ENCODE measurements around the gene POTEF.
"Not testable (repeated sequence)": the region's sequence is repeated elsewhere in the genome, so short reads cannot be mapped to it uniquely, and the experiment has no call there.

The POTEF gene

GRCh38 chr2:130129120-130129829 lies at the start of gene POTEF:
Gene POTEF, minus strand, starts transcription at chr2:130129222. Its CDS starts 8,707 bp downstream, at chr2:130120515.
- DNase-seq (ENCODE audit: low read depth): not testable (repeated sequence)

- DNase-seq (ENCODE audit: low read depth): not testable (repeated sequence)
These were observed 45.8 kb upstream of the POTEF start for GRCh38 chr2:130174866-130175265.

- no peak for DNase-seq (ENCODE audit: low read depth)
These were observed 40.9 kb upstream of the POTEF start for GRCh38 chr2:130169896-130170295.

GRCh38 chr2:130169163-130169562 lies 40.1 kb upstream of the POTEF start:
- not testable (repeated sequence) for DNase-seq (ENCODE audit: low read depth)

- not testable (repeated sequence) for DNase-seq (ENCODE audit: low read depth)
These were observed 37.6 kb upstream of the POTEF start for GRCh38 chr2:130166611-130167010.

- DNase-seq (ENCODE audit: low read depth): no peak
These were observed 36.4 kb upstream of the POTEF start for GRCh38 chr2:130165293-130166016.

GRCh38 chr2:130162968-130163367 lies 33.9 kb upstream of the POTEF start:
- DNase-seq (ENCODE audit: low read depth): no peak

GRCh38 chr2:130162486-130162885 lies 33.5 kb upstream of the POTEF start:
- DNase-seq (ENCODE audit: low read depth): not testable (repeated sequence)

- DNase-seq (ENCODE audit: low read depth): not testable (repeated sequence)
These were observed 32.0 kb upstream of the POTEF start for GRCh38 chr2:130160838-130161705.

- no peak for DNase-seq (ENCODE audit: low read depth)
These were observed 31.1 kb upstream of the POTEF start for GRCh38 chr2:130160131-130160530.

GRCh38 chr2:130159376-130159775 lies 30.4 kb upstream of the POTEF start:
- not testable (repeated sequence) for DNase-seq (ENCODE audit: low read depth)

GRCh38 chr2:130158631-130159030 lies 29.6 kb upstream of the POTEF start:
- no peak for DNase-seq (ENCODE audit: low read depth)

GRCh38 chr2:130157825-130158514 lies 28.9 kb upstream of the POTEF start:
- not testable (repeated sequence) for DNase-seq (ENCODE audit: low read depth)

GRCh38 chr2:130157354-130157753 lies 28.3 kb upstream of the POTEF start:
- DNase-seq (ENCODE audit: low read depth): not testable (repeated sequence)

- no peak for DNase-seq (ENCODE audit: low read depth)
These were observed 27.6 kb upstream of the POTEF start for GRCh38 chr2:130156624-130157004.

- DNase-seq (ENCODE audit: low read depth): not testable (repeated sequence)
These were observed 27.1 kb upstream of the POTEF start for GRCh38 chr2:130155956-130156623.

- no peak for DNase-seq (ENCODE audit: low read depth)
These were observed 26.0 kb upstream of the POTEF start for GRCh38 chr2:130154773-130155765.

- not testable (repeated sequence) for DNase-seq (ENCODE audit: low read depth)
These were observed 25.4 kb upstream of the POTEF start for GRCh38 chr2:130154423-130154770.

GRCh38 chr2:130153721-130154422 lies 24.9 kb upstream of the POTEF start:
- not testable (repeated sequence) for DNase-seq (ENCODE audit: low read depth)
